ENCODE measurements around the gene RNF157.

- no peak for TF ChIP-seq CTCF (conservative IDR thresholded peaks at IDR 0.05; ENCODE audit: low read depth, low read length)
- TF ChIP-seq POLR2A (IDR thresholded peaks at IDR 0.05; ENCODE audit: low read depth, low read length): no peak
- no peak for TF ChIP-seq MXI1 (IDR thresholded peaks at IDR 0.05; ENCODE audit: borderline replicate concordance, low read depth, low read length)
- TF ChIP-seq USF2 (IDR thresholded peaks at IDR 0.05; ENCODE audit: low read depth, low read length): no peak
- no peak for TF ChIP-seq SMC3 (IDR thresholded peaks at IDR 0.05; ENCODE audit: low read depth, low read length)
- TF ChIP-seq RAD21 (IDR thresholded peaks at IDR 0.05; ENCODE audit: low read length): no peak
- TF ChIP-seq RCOR1 (IDR thresholded peaks at IDR 0.05; ENCODE audit: insufficient replicate concordance, low read length): no peak
- no peak for TF ChIP-seq BHLHE40 (IDR thresholded peaks at IDR 0.05; ENCODE audit: low read depth, low read length)
- TF ChIP-seq CHD1 (IDR thresholded peaks at IDR 0.05; ENCODE audit: low read depth, low read length): no peak
- no peak for TF ChIP-seq MAFK (IDR thresholded peaks at IDR 0.05; ENCODE audit: low read depth, low read length)
- TF ChIP-seq MAZ (IDR thresholded peaks at IDR 0.05; ENCODE audit: borderline replicate concordance, low read depth, low read length): no peak
These were observed 66.3 kb downstream of the RNF157 start for GRCh38 chr17:76174037-76174436.

All from IMR-90 (cell line).